GM12892 (cell line): Measurements from ENCODE around the gene CCR9.

Source experiments
- POLR2AphosphoS5 ChIP-seq: IDR thresholded peaks from 2 replicates; pipeline ENCODE4 v1.6.1; 2011; ENCODE audit warnings: low read depth, low read length, control low read depth
- TAF1 ChIP-seq: IDR thresholded peaks from 2 replicates; pipeline ENCODE4 v1.6.1; 2011; ENCODE audit warnings: low read depth, mild to moderate bottlenecking, control low read depth, low read length, borderline replicate concordance

DNA sequence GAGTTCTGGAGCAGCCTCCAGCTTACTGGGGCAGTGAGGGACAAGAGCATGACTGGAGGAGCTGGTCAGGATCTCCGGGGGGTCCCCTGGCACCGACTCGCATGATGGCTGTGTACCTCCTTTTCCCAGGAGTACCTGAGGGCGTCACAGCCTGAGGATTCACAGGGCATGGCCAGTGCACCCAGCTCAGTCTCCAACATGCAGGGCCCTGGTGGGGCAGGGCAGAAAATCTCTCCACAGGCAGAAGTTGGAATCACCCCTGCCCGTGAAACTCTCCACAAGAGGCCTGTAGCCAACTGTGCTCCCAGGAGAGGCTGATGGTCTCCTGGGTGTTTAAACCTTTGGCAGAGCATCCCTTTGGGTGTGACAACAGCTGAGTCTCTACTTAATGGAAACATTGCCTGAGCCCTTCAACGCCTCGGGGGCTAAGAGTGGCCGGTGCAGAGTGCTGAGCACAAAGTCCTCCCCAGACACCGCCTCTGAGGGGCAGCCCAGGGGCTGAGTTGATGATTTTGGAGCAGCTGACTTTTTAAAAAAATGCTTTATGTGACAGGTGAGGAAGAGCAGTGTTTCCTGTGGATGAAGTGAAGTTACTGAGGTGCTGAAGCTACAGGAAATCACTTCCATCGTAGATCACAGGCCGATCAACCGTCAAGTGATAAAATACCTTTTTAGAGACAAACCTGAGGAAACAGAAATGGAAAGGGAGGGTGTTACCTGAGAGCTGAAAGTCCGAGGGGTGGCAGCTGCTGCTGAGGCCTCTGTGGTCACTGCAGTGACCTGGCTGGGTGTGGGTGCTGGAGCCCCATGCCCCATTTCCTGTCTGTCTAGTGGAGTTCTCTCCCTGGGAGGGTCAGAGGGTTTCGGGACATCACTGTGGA is 35.1 kb downstream of the CCR9 start:
- TF ChIP-seq TAF1 (no peak), POLR2AphosphoS5 (no peak)
